ENCODE data around the gene SMIM24.
"Not testable (repeated sequence)": the region's sequence is repeated elsewhere in the genome, so short reads cannot be mapped to it uniquely, and the experiment has no call there.

SMIM24 gene

DNA sequence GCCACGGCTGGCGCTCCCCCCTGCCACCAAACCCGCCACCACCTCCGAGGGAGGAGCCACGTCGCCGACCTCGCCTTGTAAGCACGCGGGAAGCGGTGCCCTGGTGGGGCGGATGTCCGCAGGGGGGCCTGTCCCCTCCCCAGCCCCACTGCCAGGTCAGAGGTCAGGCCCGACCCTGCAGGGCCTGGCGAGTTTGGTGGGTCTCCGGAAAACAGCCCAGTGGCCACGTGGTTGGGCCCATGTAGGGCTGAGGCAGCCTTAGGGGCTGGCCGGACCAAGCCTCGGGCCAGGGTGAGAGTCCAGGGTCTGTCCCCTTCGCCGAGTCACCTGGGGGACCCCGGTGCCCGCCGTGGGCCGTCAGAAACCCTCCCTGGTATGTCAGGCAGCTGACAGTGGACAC is 26.5 kb downstream of the SMIM24 start:
- DNase-seq = no peak

DNA sequence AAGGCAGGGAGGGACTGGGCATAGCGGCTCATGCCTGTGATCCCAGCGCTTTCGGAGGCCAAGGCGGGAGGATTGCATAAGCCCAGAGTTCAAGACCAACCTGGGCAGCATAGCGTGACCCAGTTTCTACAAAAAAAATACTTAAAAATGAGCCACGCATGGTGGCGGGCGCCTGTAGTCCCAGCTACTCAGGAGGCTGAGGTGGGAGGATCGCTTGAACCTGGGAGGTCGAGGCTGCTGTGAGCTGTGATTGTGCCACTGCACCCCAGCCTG is 27.4 kb downstream of the SMIM24 start:
- DNase-seq = not testable (repeated sequence)

DNA sequence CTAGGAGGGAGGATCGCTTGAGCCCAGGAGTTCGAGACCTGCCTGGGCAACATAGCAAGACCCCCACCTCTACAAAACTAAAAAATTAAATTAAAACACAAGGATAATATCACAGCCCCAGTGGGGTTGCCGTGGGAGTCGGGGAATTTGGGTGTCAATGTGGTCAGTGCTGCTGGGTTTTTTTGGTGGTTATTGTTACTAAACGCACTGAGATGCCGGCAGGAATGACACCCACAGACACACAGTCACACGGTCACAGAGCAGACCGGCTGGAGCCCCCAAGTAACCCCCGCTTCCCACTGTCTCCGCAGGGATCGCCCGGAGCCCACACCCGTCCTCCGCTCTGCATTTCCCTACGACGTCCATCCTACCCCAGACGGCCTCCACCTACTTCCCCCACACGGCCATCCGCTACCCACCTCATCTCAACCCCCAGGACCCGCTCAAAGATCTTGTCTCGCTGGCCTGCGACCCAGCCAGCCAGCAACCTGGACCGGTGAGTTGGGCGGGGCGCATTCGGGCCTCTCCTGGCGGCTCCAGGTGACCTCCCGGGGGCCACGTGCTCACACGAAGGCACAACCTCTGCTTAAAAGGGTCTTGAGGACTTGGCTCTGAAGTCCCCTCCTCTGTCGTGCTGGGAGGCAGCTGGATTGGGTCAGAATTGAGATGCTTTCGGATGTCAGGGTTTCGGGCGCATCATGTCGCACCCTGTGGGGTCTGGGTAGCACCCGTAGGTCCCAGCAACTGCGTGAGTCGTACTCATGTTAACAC is 28.0 kb downstream of the SMIM24 start:
- DNase-seq = no peak

DNA sequence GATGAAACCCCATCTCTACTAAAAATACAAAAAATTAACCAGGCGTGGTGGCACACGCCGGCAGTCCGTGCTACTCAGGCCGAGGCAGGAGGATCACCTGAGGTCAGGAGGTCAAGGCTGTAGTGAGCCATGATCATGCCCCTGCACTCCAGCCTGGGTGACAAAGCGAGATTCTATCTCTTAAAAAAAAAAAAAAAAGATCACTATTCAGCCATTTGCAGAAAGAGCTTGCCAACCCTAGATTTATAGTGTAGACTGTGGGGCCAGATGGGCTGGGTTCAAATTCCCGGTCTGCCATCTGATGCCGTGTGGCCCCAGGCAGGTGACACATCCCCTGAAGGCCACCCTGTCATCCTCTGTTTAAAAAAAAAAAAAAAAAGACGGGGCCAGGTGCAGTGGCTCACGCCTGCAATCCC is 28.9 kb downstream of the SMIM24 start:
- DNase-seq = no peak

DNA sequence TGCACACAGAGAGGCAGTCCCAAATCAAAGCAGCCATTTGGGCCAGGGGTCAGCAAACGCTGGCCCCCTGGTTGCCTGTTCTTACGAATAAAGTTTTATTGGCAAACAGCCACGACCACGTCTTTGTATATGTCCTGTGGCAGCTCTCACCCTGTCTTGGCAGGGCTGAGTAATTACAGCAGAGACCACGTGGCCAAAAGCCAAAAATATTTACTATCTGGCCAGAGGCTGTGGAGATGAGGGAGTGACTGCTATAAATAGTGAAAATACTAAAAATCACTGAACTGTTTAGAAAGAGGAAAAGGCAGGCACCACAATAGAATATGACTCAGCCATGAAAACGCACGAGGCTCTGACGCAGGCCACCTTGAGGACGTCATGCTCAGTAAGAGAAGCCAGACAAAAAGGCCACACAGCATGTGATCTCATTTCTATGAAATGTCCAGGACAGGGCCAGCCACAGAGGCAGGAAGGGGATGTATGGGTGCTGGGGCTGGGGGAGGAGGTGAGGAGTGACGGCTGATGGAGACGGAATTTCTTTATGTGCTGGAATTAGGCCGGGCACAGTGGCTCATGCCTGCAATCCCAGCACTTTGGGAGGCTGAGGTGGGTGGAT is 29.4 kb downstream of the SMIM24 start:
- DNase-seq = no peak

DNA sequence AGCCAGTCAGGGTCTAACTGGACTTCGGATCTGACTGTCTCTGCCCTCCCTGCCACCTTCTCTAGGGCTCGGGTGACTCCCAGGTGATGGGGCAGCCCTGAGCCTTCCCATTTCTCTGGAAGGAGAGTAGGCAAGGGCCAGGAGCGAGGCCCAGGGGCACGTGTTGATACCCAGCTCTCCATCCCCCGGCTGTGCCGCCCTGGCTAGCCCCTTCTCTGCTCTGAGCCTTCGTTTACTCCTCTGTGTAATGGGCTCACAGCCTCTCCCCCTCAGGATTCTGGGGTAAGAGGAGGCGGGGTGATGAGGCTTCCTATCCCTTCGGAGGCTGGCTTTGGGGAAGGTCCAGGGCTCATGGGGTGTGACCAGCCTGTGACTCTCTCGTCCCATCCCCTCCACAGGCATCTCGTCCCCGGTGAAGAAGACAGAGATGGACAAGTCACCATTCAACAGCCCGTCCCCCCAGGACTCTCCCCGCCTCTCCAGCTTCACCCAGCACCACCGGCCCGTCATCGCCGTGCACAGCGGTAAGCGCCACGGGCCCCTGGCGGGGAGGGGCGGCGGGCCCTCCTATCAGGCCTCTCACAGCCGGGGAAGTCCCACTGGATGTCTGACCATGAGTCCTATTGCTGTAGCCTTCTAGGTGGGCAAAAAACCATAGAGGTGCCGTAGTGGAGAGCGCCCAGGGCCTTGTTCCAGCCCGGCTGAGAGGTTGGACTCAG is 31.6 kb downstream of the SMIM24 start:
- DNase-seq = no peak

DNA sequence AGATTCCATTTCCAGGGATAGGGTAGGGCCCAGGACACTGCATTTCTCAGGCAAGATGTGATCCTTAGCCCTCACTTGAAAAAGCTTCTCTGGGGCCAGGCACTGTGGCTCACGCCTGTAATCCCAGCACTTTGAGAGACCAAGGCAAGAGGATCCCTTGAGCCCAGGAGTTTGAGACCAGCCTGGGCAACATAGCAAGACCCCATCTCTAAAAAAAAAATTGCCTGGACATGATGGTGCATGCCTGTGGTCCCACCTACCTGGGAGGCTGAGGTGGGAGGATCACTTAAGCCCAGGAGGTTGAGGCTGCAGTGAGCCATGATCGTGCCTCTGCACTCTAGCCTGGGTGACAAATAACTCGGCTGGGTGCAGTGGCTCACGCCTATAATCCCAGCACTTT is 33.7 kb downstream of the SMIM24 start:
- DNase-seq = not testable (repeated sequence)

DNA sequence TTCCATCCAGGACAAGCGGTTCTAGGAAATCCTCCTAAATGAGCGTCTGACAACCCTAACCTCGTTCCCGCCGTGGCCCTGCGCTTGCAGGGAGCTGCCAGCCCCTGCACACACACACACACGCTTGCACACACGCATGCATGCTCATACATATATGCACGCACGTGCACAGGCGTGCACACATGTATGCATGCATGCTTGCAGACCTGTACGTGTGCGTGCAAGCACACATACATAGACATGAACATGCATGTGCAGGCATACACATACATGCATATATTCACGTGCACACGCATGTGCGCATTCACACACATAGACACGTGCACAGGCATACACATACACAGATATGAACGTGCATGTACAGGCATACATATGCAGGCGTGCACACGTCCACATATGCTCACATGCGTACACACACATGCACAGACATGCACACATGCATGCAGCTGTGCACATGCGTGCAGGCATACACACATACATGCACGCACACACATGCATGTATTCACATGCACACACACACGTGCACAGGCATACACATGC is 35.6 kb downstream of the SMIM24 start:
- no peak for DNase-seq

DNA sequence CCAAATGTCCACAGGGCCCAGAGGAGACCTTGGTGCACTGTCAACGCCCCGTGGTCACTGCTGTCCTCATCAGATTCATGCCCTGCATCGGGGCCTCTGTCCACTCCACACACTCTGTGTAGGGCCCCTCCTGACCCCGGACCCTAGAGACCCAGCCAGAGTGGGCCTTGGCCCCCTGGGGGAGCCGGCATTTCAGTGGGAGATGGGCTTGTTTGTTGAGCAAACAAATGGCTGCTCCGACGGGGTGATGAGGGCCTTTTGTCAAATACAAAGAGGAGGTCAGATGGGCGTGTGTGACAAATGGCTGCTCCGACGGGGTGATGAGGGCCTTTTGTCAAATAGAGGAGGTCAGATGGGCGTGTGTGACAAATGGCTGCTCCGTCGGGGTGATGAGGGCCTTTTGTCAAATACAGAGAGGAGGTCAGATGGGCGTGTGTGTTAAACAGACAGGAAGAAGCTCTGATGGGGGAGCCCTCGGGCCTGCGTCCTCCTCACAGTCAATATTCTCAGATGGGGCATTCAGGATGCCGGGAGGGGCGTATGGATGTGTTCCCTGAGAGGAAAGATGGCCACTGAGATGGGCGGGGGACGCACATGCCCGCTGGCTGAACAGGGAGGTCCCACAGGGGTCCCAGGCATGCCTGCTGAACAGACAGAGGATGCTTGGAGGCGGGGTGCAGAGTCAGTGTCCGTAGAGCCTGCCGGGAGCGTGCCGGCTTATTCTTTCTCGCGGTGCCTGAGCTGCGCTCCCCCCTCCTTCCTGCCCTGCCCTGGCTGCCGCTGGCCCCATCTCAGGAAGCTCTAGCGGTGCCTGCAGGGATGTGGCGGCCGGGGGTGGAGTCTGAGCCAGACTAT is 36.3 kb downstream of the SMIM24 start:
- DNase-seq = no peak

DNA sequence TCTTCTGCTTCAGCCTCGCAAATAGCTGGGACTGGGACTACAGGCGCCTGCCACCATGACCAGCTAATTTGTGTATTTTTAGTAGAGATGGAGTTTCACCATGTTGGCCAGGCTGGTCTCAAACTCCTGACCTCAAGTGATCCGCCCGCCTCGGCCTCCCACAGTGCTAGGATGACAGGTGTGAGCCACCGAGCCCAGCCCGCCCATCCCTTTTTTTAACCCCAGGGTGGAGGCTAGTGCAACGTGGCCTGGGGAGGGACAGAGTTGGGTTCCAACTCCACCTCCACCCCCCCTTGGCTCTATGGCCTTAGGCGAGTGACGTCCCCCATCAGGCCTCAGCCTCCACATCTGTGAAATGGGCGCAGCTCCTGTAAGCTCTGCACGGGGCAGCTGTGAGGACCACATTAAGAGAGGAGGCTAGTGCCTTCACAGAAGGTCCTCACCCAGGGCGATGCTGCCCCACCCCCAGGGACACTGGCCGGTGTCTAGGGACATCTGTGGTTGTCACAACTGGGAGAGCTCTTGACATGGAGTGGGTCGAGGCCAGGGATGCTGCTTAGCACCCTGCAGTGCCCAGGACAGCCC is 37.7 kb downstream of the SMIM24 start:
- DNase-seq = no peak

DNA sequence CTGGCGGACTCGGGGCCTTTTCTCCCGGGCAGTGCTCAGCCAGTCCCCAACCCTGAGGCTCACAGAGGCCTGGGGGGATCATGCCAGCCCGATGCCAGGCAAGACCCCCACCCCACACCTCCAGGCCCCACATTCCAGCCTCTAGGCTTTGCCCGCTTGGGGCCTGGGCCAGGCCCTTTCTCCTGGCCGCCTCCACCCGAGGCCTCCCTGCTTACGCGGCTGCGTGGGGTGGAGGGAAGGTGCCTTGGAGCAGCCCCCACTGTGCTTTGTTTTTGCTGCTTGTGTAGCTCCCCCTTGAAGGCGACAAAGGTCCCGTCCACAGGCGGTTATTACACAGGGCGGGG is 38.4 kb downstream of the SMIM24 start:
- DNase-seq = no peak

DNA sequence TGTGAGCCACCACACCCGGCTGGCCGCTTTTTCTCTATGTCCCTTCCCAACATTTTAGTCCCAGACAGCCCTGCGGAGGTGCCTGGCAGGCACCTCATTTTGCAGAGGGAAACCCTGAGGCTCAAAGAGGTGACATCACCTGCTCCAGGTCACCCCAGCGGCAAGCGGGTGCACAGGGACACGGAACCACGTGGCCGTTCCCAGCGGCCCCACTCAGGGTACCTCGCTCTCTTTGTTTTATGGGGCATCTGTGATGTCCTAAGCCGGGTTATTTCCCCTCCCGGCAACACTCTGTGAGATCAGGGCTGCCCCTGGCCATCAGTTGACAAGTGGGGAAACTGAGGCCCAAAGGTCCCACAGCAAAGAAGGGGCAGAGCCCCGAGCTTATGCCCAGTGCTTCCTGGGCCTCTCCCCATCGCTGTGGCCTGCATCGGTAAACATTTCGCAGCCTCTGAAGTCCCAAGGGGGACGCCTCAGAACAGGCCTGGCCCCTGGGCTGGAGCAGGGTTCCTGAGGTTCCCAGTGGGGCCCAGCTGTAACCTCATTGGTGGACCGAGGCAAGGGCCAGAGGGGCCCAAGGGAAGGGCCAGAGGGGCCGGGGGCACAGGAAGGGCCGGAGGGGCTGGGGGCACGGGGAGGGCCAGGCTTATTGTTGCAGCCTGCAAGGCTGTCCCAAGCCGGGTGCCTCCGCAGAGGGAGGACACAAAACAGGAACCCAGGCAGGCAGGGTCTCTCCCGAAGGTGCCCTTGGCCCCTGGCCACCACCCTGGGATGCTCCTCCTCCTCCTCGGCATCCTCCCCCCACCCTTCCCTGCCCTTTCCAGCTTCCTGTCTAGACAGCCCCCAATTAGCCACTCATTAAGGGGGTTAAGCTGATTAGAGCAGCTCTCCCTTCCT is 39.0 kb downstream of the SMIM24 start:
- DNase-seq = no peak

DNA sequence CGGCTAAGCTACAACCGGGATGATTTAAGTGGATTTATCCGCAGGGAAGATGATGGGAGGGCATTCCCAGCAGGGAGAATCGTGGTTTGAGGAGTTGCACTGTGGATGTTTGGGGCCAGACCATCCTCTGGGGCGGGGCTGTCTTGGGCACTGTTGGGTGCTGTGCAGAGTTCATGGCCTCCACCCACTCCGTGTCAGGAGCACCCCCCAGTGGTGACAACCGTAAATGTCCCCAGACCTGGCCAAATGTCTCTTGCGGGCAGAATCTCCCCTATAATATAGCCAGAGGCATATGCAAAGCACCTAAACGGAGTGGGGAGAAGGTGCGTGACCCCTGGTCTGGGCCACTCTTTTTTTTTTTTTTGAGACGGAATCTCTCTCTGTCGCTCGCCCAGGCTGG is 40.2 kb downstream of the SMIM24 start:
- peak; percentile 39 for DNase-seq

DNA sequence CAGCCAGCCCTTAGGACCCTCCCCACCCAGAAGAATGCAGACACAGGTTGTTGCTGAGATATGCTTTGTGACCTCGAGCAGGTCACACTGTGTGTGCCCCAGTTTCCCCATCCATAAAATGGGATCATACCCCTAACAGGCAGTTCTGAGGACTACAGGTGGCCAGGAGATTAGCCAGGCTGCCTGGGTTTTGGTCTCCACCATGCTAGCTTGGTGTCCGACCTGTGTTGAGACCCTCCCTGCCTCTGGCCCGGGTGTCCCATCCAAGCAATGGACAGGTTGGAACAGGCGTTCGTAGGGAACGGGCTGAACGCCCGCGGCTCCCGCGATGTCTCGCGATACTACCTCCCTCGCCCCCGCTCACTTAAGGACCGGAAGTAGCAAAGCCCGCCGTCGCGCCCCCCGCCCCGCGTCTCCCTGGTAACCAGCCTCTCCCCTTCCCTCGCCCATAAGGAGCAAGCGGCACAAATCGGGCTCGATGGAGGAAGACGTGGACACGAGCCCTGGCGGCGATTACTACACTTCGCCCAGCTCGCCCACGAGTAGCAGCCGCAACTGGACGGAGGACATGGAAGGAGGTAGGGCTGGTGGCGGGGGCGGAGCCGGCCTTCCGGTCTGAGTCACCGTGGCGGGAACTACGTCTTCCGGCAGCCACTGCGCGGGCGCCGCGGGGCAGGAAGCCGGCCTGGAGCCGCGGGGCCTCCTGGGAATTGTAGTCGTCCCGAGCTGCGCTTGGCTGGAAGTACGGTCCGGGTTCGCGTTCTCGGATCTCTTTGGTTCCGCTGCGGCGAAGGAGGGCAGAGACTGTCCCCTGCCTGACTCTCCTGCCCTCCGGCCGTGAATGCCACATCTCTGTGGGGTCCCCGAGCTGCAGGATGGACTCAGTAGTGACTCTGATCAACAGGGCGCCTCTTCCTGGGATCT is 45.4 kb downstream of the SMIM24 start:
- DNase-seq = peak; percentile 95

DNA sequence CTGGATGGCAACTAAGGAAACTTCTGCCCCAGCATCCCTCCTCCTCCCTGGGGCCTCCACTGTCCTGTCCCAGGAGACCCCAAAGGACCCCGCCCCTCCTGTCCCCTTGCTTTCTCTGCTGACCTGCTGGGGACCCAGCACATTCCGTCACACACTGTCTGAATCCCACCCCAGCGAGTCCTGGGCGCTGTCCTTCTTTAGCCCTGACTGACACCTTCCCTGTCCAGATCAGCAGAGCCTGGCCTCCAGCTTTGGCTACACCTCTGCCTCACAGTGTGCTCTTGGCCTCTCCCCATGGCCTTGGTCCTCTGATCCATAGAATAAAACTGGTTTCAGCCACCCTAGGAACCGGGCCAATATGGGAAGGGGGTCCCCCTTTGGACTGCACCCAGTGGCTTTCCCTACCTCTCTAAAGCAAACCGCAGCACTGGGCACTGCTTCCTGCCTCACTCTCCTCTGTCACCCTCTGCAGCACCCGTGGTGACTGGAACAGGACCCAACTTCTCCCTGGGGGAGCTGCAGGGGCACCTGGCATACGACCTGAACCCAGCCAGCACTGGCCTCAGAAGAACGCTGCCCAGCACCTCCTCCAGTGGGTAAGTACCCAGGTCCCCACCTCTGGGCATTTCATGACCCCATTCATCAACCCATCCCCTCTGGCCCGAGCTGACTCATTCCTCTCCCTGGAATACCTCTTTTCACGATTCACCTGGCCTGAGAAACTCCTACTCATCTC is 46.4 kb downstream of the SMIM24 start:
- no peak for DNase-seq

DNA sequence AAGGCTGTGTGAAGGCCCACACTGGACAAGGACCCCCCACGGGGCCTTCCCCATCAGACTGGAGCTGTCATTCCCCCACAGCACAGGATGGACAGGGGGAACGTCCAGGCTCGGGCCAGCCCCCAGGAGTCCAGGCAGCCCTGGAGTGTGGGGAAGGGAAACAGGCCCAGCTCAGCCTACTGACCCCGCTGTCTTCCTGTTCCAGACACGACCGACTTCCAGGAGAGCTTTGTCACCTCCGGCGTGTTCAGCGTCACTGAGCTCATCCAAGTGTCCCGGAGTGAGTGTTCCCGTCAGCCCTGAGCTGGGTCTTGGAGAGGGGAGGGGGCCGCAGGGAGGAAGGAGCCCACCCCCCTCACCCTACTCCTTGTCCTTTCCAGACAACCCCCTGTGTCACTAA is 47.0 kb downstream of the SMIM24 start:
- no peak for DNase-seq

DNA sequence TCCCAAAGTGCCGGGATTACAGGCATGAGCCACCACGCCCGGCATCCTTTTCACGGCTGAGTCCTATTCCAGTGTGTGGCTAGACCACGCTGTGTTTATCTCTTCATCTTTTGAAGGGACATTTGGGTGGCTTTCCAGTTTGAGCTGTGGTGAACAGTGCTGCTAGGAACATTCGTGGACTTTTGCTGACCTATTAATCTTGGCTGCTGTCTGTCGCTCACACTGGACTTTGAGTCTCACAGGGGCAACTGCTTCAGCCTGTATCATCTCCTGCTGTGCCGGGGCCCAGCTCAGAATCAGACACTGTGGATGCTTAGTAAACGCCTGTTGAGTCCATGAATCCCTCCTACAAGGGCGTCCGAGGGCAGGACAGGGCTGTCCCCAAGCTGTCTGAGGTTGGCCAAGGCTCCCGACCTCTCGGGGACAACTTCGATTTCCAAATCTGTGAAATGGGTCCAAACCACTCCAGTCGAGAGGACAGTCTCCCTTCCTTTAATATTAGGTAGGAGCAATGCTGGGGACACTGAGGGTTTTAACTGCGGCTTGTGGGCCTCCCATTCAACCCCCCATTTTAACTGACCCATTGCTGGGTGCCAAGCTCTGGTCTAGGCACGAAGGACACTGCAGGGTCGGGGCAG is 48.4 kb downstream of the SMIM24 start:
- DNase-seq = no peak

DNA sequence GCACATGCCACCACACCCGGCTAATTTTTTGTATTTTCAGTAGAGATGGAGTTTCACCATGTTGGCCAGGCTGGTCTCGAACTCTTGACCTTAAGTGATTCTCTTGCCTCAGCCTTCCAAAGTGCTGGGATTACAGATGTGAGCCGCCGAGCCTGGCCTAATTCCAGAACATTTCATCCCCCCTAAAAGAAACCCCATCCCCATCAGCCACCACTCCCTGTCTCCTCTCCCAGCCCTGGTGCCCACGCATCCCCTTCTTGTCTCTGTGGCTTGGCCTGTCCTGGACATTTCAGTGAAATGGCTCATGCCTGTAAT is 50.0 kb downstream of the SMIM24 start:
- not testable (repeated sequence) for DNase-seq

DNA sequence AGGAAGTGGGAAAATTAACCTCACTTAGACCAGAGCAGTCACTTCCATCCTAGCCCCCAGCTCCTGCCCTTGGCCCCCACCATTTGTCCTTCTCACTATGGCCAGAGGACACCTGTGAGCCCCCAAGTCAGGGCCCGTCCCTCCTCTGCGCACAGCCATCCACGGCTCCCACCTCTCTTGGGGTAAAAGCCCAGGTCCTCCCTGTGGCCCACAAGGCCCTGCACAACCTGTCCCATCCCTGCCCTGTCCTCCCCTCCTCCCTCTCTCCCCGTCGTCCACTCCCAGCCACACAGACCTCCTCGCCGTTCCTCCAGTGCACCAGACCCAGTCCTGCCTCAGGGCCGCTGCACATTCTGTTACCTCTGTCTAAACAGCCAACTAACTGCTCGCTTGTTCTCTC is 53.9 kb downstream of the SMIM24 start:
- DNase-seq = no peak

Data from stimulated activated naive CD4-positive, alpha-beta T cell treated with Interleukin-2 at 50 U/mL for 16 hours (primary cell).